ENCODE data around the gene PTPRJ.

PTPRJ gene

DNA sequence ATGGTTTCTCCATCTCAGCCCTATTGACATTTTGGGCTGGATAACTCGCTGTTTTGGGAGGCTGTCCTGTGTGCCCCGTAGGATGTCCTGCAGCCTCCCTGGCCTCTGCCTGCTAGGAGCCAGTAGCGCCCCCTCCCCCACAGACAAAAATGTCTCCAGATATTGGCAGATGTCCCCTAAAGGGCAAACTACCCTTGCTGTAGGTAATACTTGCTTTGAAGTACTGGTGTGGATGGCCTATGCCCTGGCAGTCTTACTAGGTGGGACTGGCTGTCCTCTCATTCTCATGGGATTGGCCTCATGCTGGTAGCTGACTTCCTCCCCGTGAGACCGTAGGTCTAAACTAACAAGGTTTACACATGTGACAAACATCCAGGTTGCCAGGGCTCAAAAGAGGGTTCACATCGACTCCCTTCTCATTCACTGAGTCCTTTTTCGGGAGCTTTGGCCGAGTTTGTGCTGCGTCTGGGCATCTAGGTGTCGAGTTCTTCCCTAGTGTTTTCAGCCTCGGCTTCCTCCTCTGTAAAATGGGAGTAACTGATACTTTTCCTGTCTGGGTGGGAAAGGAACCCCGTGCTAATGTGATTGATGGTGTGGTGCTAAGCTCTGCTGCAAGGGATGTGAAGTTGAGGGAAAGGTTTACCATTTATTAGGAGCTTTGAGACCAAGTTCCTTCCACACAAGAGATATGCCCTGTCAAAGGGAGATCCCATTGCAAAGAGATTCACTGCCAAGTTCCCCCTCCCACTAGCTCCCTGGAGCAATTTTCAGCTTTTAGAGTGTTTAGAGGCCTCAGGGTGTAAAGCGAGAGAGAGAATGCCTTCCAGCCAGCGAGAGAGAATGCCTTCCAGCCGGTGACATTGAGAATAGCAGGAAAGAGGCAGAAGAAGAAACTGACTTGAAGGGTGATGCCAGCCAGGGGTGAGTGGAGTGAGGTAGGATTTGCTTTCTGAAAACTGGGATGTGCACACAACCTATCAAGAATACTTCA lies 17.0 kb downstream of the PTPRJ start:
- DNase-seq = peak; percentile 41 to 47 (median 45)

DNA sequence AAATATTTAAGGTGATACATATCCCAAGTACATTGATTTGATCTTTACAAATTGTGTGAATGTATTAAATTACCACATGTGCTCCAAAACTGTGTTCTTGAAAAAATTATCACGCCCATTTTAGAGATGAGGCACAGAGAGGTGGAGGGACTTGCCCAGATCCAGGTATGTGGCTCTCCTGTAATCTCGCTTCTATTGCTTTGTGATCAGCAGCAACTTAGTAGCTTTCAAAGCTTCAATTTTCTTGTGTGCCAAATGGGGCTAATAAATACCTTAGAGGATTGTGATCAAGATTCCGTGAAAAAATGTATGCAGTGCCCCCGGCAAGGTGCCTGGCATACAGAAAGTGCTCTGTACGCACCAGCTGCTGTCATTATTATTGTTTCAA lies 18.0 kb downstream of the PTPRJ start:
- DNase-seq = no peak

DNA sequence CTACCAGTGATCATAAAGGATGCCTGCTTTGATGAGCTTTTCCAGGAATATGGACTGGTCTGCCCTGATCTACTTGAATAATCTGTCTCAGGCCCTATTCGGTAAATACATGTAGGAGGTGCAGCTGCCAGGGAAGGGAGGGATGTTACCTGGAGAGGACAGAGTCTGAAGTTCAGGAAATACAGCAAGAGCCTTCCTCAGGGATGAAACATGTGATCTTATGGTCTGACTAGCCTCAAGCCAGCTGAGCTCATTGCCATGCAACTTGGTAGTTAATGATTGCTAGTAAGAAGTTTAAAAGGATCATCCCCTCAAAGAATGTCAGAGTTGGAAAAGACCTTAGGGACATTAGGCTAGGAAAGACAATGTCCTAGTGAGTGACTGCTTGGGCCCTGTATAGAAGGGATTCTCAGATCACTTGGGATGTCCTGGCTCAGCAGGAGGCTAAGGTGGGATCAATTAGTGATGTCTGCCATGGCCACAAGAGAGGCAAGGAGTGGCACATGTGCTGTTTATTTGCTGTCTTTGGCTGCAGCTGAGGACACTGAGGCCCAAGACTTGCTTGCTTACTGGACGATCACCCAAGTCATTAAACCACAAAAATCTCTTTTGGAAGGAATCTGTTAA lies 18.5 kb downstream of the PTPRJ start:
- DNase-seq = no peak

DNA sequence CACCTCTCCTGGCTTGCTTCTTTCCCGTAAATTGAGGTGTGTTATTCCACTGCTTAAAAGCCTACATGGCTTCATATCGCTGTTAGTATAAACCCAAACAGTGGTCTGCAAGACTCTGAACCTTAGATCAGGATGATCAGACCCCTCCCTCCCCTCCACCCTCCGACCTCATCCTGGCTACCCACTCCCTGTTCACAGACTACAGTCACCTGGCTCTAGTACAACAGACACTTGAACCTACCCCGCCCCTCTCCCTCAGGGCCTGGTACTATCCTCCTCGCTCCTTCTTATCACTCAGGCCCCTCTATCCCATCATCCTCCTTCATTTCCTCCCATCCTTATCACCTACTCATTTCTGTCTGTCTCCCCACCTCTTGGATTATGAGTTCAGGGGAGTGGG lies 20.1 kb downstream of the PTPRJ start:
- DNase-seq = no peak

DNA sequence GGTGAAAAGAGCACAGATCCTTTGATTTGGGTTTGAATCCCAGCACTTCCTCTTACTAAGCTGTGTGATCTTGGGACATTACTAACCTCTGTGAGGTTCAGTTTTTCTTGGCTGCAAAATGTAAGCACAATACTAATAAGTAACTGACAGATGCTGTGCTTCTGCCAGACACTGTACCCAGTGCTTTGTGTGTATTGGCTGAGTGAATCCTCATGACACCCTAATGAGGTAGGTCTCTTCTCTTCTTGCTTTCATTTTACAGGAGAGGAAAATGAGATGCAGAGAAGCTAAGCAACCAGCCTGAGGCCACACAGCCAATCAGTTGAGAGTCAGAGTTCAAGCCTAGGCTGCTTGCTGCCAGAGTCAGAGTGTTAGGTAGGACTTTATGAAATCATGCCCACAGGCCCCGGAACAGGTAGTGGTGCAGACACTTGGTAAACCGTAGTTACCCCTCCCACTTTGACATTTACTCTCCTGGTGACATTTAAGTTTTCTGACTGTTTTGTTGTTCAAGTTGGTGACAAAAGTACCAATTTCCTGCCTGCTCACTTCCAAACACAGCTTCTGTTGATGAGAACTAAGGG lies 21.2 kb downstream of the PTPRJ start:
- peak in 2 of 3 donors; percentile 37 to 48 for DNase-seq

DNA sequence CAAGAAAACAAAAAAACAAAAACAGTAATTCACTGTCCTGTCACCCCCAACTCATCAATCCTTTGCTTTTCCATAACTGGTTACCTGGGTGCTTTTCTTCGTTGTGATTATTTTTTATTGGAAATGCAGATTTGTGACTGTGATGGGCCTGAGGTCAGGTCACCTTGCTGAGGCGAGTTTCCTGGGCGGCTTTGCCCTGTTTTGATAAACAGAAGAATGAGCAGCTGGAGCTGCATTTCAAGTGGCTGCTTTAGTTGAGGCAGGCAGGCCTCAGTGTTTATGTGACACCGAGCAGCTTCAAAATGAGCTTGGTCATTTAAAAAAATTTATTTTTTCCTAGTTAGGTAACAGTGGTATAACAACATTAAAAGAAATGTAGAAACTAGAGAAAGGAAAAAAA lies 22.2 kb downstream of the PTPRJ start:
- DNase-seq = no peak

DNA sequence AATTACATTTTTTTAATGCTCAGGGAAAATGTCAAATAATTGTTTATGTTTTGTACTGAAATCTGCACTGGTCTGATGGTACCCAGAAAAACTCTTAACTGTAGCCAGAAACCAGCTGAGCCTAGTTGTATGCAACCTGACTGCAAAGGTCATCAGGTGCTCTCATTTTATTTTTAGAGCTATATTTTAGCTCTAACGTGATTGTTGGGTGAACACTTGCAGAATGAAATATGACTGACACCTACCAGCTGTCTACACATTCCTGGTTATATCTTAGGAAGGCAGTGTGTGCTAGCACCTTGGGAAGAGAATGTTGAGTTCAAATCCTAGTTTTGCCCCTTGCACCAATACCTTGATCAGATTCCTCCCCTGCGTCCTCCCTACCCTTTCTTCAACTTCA lies 23.6 kb downstream of the PTPRJ start:
- no peak for DNase-seq

DNA sequence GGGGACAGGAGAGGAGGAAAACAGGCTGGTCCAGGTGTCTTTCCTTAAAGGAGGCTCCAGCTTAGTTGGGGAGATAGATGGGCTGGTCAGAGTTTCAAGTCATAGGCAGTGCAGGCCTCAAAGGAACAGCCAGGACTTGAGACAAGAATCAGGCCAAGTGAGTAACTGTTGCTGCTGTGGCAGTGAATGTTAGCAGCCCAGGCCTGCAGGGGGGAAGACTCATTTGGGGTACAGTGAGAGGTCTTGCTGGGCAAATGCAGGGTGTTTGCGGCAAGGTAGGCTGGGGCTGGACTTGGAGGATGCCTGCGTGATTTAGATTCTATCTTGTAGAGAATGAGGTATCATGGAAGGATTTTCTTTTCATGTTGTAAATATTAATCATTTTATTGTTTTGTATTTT lies 24.1 kb downstream of the PTPRJ start:
- no peak for DNase-seq

DNA sequence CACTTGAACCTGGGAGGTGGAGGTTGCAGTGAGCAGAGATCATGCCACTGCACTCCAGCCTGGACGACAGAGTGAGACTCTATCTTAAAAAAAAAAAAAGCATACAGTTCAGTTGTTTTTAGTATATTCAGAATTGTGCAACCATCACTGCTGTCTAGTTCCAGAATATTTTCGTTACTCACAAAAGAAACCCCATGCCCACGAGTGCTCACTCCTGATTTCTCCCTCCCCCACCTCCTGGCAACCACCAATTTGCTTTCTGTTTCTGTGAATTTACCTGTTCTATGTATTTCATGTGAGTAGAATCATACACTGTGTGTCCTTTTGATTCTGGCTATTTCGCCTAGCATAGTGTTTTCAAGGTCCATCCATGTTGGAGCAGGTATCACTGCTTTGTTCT lies 24.8 kb downstream of the PTPRJ start:
- peak; percentile 78 to 86 (median 85) for DNase-seq

DNA sequence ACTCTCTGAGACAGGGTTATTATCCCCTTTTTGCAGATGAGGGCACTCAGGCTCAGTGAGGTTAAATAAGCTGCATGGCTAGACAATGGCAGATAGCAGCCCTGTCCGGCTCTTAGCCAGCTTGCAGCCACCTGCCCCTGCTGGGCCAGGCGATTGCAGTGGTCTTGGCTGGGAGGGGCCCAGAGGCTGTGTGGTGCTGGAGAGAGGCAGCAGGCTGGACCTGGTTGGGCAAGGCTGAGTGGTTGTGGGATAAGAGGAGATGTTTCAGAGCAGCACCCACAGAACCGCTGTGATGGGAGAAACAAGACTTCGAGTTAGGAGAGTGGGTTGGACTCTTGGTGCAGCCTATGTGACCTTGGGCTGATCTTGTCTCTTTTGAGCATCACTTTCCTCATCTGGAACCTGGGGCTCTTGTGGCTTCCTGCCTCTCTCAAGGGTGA lies 25.5 kb downstream of the PTPRJ start:
- DNase-seq = no peak

DNA sequence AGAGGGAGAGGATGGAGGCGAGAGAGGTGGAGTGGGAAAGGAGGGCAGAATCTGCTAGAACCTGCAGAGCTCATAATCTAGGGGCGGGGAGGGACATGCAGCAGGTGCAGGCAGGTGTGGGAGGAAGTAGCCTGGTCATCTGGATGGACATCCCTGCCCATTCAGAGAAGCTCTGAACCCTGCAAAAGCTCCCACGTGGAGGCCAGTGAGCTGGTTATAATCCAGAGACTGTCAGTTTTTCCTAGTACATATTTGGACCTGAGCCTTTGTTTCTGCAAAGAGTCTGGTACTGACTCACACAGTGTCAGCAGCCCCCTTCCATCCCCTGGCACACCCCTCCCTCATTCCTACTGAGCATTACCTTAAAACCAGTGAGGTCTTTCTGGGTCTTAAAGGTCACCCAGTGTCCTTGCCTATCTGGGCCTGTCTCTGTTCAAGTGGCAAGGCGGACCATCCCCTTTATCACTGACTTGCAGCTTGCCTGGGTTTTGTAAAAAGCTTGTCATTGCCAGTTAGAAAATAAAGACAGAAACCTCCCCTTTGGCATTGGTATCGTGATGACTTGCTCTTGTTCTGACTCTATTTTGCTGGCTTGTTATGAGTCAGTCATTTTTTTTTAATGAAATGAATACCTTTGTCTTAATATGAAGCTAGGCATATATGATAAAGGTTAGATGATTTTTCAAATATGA lies 26.1 kb downstream of the PTPRJ start:
- peak; percentile 28 to 69 (median 52) for DNase-seq

DNA sequence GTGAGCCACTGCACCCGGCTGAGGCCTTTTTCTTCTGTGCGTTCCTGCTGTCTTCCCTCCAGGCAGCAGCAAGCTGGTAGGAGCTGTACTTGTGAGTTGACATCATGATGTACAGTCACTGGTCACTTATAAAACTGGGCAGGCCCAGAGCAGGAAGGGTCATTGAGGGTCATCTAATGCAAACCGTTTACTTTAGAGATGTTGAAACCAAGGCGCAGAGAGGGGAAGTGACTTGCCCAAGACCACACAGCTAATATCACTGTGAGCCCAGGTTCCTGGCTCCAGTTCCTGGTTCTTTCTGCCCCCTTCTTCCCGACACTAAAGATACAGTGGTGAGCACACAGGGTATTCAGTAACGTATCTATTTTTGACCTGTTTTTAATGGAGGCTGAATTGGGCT lies 27.3 kb downstream of the PTPRJ start:
- peak; percentile 93 to 98 (median 95) for DNase-seq

DNA sequence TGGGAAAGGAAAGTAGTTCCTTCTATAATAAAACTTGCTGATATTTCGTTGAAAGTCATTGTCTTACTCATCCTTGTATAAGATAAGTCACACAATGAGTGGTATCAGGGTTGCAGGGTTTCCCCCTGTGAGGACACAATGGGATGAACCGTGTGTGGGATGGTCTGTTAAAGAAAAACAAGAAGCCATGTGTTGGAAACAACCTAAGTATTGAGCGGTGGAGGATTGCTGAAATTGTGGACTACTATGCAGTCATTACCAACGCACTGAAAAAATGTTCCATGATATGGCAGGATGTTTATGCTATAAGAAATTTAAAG lies 28.6 kb downstream of the PTPRJ start:
- DNase-seq = peak; percentile 93 to 100 (median 97)

DNA sequence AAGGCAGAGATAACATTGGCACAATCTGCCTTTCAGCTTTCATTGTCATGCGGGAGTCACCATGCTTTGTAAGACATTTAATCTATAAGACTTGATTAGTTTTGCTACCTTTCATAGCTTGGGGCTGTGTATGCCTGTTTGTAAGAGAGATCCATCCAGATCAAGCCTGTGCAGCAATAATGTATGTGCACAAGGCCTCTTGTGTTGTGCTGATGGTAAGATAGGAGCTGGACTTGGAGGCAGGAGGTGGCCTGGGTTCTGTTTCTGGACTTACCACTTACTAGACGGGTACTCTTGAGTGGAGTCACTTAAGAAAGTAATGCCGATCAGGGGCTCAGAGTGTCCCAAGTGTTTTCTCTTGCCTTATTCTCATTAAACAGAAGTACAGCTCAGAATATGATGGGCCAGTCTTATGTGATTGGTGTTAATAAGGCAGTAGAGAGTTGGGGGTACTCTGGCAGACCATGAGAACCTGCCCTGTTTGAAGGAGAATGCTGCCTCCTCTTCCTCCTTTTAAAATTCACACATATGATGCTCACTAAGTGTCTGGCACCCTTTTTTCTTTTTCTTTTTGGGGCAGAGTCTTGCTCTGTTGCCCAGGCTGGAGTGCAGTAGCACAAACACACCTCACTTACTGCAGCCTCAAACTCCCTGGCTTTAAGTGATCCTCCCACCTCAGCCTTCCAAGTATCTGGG lies 30.9 kb downstream of the PTPRJ start:
- no peak for DNase-seq

DNA sequence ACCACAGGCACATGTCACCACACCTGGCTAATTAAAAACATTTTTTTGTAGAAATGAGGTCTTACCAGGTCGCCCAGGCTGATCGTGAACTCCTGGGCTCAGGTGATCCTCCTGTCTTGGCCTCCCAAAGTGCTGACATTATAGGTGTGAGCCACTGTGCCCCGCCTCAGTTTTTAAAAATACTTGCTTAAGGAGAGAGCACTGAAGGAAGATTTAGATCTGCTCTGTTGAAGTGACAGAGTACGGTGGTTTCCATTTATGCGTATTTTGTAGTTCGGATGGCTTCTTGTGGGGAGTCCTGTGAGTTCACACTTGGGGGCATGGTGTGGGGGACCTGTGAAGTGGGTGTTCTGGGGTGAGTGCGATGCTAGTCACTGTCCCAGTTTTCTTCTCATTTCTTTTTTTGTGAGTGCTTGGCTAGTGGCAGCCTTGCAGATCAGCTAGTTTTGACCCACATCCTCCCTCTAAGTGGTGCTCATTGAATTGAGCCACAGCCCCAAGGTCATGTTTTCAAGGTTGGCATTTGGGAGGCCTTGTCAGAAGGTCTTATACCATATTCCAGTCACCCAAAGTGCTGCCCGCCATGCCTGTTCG lies 31.5 kb downstream of the PTPRJ start:
- DNase-seq = no peak

DNA sequence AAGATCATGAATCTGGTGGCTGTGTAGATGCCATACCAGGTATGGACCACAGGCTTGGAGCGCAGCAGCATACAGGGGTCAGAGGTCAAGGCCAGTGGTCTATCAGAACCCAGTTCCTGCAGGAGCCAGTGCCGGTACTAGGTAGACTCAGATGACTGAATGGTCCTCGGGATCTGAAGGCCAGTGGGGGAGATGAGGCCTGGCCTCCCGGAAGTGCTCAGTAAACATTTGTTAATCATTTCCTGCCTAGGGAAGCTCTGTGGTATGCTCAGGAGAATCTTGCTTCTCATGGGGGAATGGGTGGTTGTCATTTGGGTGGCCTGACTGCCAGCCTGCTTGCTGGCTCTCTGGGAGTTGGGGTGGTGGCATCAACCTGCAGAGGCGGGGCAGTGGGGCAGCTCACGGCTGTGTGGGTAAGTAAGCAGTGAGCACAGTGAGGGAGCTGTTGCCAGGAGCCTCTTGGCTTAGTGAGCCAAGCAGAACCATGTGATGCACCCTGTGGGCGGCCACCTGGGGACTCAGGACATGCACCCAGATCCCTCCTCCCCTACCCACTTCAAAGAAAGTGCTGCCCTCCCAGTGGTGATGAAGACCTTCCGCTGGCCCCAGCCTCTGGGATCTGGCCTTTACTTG lies 33.0 kb downstream of the PTPRJ start:
- DNase-seq = peak; percentile 62 to 78 (median 66)

DNA sequence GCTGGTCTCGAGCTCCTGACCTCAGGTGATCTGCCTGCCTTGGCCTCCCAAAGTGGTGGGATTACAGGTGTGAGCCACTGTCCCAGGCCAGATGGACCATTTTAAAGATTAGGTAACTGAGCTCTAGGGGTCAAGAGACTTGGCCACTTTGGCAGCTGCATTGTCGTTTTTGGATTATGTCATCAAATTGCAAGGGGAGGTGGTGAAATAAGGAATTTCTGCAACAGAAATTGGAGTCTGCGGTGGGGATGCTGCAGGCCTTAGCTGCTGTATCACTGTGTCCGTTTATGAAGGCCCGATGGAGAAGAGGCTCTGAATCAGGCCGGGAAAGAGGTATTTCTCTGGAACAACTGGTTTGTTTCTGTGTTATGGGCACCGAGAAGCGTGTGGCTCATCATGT lies 34.6 kb downstream of the PTPRJ start:
- DNase-seq = peak; percentile 49 to 61 (median 54)

DNA sequence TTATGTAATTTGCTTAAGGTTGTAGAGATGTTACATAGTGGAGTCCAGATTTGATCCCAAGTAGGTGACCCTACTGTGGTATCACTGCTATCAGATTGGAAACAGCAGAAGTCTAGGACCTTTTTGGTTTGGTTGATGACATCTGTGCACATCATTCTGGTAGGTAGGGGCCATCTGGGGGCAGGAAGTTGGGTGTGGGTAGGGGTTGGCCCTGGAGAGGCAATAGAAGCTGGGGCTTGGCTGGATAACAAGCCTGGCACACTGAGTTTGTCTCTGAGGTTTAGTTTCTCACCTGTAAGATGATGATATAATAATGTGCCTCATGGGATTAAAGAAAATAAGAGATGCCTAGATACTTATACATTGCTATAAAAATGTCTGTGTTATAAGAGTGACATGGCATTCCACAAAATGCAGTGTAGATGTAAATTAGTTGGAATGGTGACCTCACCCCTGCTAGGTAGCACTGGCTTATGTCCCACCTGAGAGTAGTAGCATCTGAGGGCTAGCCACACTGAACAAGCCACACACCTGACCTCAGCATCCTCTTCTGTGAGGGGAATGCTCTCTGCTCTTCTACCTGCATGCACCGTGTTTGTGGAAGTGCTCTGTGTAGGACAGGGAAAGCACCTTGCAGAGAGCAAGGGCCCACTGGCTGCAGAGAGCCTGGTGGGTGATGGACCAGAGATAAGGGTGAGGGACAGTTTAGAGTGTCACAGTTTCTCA lies 36.9 kb downstream of the PTPRJ start:
- DNase-seq = no peak

DNA sequence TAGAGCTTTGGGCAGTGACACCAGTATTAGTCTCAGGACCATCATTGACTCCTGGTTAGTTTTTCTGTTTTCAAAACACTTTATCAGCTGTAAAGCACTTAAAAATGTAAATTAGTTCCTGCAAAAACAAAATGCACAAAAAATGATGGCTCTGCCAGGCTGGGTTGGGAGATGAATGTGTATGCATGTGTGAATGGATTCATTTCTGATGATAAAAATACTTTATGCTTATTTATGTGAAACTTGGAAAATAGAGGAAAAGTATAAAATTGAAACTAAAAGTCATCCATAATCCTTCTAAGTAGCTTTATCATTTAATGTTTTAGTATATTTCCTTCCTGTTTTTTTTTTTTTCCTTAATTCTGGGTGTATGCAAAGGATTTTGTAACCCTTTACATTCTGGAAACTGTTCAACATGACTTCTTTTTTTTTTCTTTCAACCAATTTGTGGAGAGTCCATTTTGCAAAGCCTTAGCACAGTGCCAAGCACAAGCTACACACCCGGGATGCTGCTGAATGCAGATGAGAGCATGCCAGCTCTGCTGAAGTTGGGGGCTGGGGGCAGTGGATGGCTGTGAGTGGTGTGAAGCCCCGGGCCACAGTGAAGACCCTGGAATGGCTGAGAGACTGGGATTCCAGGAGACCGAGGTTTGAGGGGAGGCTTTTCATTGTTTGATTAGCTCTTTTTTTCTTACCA lies 37.6 kb downstream of the PTPRJ start:
- peak in 1 of 3 donors; percentile 55 for DNase-seq

DNA sequence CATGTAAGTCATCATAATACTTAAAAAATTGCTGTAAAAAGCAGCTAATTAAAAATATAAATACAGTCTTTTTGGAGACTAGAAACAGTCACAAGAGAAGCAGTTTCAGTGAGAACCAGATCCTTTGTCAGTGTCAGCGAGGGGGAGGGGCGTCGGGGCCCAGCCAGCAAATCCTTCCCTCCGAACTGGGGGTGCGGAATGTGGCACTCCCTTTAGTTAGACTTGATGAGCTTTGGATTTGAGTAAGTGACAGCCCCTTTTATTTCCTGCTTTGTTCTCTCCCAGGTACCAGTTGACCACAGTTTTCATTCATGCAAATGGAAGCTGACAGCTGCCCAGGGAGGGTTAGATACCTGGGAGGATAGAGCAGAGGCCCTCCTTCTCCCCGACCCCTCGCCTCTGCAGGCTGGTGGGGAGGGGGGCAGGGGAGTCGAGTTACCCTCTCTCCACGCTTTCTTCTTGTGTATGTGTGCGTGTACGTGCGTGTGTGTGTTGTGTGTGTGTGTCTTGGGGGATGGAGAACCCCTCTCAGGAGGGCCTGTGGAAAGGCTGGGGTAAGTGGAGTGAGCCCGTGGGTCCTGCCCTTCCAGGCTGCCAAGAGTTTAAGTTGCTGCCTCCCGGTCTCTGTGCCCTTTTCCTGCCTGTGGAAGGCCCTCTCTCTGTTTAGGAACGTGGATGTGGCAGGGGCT lies 38.3 kb downstream of the PTPRJ start:
- no peak for DNase-seq
